ENCODE measurements around the gene PDZRN4. TPM values are rescaled to one million over a fixed set of nuclear protein-coding genes. Genes with fewer than 3 reads are reported as not detected.

The PDZRN4 gene
- total RNA-seq, 1 donor from 2014 or later, result not detected

- ATAC-seq (ENCODE audit: poor library complexity), result no peak
- intact Hi-C loops (cut with DNase I), result no loop called here
Observed at GRCh38 chr12:41419131-41419893, 231.2 kb downstream of the PDZRN4 start.

GRCh38 chr12:41424651-41425050 is 236.5 kb downstream of the PDZRN4 start:
- ATAC-seq (ENCODE audit: poor library complexity), result no peak
- no peak for DNase-seq
- intact Hi-C loops (cut with DNase I), result no loop called here

More at GRCh38 chr12:41419131-41419893, 231.2 kb downstream of the PDZRN4 start:
- DNase-seq, result no peak

DNA sequence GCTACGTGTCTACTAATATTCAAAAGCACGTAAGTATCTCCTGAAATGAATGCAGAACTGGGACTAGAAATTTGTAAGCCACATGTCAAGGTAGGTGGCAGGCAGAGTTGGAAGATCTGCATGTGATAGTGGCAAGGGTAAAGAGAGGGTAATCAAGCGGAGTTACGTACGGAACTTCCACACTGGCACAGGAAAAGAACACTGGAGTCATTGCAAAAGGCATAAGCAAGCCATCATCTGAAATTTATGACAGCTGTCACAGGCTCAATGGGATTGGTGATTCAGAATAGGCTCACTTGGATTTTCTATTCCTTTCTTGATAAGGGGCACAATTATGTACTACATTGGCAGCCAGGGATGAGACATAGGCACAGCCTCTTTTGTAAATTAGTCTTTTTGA is 245.3 kb downstream of the PDZRN4 start:
- DNase-seq (no peak), ATAC-seq (ENCODE audit: poor library complexity) (no peak)
- intact Hi-C loops (cut with DNase I), result no loop called here

- ATAC-seq (ENCODE audit: poor library complexity) (no peak), DNase-seq (no peak)
- intact Hi-C loops (cut with DNase I), result no loop called here
Observed at GRCh38 chr12:41436076-41436475, 248.0 kb downstream of the PDZRN4 start.

DNA sequence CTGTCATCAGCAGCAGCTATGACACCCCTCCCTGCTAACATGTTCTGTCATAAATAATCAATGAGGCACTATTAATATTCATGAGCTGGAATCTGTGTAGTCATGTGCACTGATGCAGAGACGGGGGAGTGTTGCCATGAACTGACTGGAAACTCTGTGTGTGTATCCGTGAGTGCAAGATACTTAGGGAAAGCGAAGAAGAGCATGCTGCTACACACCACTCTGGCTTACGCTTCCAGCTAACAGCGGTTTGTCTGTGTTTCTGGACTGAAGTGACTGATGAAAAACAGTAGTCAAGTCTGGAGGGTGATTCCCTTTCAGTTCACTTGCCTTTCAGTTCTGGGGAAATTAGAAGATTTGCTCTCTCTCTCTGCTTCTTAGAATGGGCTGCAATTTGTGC is 249.4 kb downstream of the PDZRN4 start:
- intact Hi-C loops (cut with DNase I), result no loop called here
- no peak for ATAC-seq (ENCODE audit: poor library complexity)

DNA sequence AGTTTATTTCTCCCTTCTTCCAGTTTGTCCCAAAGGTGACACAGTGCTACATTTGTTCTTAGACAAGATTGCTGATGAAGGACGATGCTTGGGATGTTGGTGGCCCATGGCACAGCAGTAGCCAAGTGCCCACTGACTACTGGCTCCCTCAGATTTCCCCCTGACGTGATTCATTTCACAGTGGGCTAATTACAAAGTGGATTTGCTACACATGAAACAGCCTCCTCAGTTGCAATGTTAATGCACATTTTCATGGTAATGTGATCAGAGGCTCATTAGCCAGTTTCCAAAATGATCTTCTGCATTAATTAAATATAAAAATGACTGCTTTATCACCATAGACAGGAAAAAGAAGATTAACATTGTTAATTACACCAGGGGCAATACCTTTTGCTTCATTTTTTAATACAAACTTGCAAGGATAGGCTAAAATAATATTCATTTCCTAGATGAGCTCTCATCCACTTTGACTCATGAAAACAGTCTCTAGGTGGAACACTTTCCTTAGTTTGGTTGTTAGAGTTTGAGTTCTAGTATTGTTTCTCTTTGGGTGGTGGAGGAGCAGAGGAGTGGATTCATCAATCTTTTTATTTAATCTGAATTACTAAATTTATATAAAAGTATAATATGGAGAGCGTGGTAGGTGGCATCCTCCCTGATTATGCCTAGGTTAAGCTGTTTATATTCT is 250.9 kb downstream of the PDZRN4 start:
- intact Hi-C loops (cut with DNase I), result no loop called here
- ATAC-seq (ENCODE audit: poor library complexity), result no peak

More for the DNA sequence above, 249.4 kb downstream of the PDZRN4 start:
- DNase-seq, result no peak

GRCh38 chr12:41439801-41440200 is 251.7 kb downstream of the PDZRN4 start:
- intact Hi-C loops (cut with DNase I), result no loop called here
- DNase-seq, result no peak
- no peak for ATAC-seq (ENCODE audit: poor library complexity)

More for the DNA sequence above, 250.9 kb downstream of the PDZRN4 start:
- DNase-seq, result no peak

DNA sequence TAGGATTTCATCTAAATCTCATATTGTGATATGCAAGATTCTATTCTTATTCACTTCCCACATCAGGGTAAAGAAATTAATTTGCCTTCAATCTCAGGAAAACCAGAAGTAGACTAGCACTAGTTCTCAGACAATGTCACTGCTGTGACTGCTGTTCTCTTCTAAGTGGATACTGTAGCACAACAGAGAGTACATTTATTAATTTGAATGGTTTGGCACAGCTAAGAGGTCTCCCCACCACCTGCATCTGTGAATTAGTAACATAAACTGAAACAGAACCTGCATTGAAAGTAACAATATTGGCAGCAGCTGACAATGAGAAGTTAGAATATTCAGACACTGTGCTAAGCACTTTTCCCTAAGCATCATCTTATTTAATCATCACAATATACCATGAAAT is 253.1 kb downstream of the PDZRN4 start:
- ATAC-seq (ENCODE audit: poor library complexity), result no peak
- intact Hi-C loops (cut with DNase I), result no loop called here
- no peak for DNase-seq

DNA sequence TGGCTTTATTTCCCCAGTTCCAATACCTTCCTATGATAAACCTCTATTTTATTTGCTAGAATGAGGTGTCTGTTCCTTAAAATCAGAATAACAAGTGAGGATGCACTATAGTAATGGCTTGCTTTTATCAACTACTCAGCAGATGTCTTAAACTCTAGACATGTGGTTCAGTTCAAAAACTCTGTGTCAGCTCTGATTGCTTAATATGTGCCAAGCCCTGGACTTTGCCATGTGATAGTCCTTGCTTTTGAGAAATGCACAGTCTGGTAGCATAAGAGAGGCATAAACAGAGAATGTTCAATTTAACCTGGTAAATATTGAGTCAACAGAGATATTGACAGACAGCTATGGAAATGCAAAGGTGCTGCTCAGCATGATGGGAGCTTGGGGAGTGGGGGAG is 254.8 kb downstream of the PDZRN4 start:
- ATAC-seq (ENCODE audit: poor library complexity) (no peak), DNase-seq (no peak)
- intact Hi-C loops (cut with DNase I), result no loop called here

DNA sequence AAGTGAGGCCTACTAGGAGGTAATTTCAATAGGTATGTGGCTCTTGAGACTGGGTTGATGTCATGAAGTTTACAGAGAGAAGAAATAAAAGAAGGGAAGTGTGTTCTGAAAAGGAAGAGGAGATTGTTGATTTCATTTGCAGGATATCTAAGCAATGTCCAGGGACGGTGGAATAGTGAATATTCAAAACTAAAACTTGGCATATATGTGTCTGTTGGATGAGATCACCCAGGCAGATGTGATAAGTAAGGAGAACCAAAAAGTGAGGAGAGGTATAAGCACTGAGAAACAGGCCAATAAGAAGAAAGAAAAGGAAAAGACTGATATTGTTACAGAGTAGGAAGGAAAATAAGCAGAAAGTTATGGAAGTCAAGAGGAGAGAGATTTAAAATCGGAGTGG is 255.6 kb downstream of the PDZRN4 start:
- no peak for DNase-seq
- ATAC-seq (ENCODE audit: poor library complexity), result no peak
- intact Hi-C loops (cut with DNase I), result no loop called here

DNA sequence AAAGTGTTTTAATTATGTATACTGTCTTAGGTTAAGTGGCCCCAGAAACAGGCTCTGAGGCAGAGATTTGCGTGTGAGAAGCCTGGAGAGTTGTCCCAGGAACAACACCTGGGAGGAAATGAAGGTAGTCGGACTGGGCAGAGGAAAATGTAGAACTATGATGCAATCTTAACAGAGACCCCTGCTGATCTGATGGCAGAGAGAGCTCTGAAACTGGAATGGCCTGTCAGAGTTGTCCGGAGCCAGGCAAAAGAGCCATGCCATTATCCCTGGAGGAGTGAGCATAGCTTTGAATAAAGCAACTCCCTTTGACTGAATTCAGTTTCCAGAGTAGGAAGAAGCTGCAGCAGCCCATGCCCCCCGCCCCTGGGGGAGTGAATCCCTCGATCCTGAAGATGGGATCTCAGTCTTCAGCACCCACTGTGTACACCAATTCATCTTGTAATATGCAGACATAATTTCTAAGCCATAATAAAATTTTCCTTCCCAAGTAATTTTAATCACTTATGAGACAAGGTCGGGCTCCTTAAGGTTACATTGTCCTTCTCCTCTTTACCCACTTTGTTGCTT is 264.8 kb downstream of the PDZRN4 start:
- no peak for DNase-seq
- intact Hi-C loops (cut with DNase I), result no loop called here
- no peak for ATAC-seq (ENCODE audit: poor library complexity)

DNA sequence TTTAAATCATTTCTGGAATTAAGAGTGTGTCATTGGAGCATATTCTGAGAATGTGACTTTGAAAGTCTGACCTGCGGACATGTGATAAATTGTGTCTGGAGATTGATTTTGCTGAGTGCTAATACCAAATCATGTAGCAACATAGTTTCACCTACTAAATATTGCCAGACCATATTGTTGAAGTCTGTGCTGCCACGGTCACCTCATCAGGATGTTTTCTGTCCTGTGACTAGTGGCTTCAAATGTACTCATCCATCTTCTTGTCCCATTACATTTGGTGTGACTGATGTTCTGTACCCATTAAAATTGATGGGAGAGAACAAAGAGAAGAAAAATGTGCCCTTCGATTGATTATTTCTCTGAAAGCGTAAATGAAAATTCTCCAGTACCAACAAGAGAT is 265.3 kb downstream of the PDZRN4 start:
- DNase-seq (no peak), ATAC-seq (ENCODE audit: poor library complexity) (no peak)
- intact Hi-C loops (cut with DNase I), result no loop called here

DNA sequence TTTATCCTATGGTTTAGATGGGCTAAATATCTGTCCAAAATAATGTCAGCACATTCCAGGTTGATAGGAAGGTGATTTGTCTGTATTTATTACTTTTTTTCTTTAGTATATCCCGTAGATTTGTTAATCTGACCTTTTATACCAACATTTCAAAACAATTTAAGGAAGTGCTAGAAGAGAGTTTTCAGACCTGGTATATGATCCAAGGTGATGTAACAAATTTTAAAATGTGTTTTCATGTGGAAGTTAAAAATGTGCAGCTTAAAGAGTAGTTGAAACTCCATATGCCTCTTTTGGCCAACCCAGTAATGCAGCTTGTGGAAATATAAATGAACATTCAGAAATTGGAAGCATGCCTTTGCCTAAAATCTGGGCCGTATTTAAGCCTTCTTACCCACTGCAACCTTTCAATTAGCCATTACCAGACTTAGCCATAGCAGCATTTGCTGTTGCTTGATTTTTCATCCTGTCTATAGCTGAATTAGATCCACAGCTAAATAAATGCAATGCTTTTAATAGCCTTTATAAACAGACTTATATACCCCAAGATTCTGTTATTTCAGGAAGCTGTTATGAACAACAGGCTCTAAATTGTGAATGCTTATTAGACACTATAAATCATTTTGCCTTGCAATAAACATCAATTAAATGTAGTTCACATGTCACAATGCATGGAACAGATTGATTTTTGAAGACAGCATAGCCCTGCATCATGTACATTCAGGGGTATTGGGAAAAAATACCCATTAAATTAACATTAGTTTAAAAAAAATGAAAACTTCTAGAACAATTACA is 271.2 kb downstream of the PDZRN4 start:
- no peak for DNase-seq
- intact Hi-C loops (cut with DNase I), result no loop called here
- no peak for ATAC-seq (ENCODE audit: poor library complexity)

DNA sequence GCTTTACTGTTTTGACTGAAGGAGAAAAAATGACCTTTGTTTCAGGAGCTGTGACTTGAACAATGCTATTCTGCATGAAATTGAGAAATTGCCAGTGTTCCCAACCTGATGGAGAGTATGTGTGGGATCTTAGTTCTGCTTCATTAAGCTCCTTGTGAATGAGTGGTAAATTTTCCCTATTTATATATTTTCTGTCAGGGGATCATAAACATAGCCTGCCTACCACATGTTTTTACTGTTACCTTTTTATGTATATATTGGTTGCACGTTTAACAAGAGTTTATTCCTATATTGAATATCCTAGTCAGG is 271.7 kb downstream of the PDZRN4 start:
- ATAC-seq (ENCODE audit: poor library complexity), result no peak
- no peak for DNase-seq
- intact Hi-C loops (cut with DNase I), result no loop called here

- no peak for DNase-seq
- intact Hi-C loops (cut with DNase I), result no loop called here
- no peak for ATAC-seq (ENCODE audit: poor library complexity)
Observed at GRCh38 chr12:41460906-41461305, 272.8 kb downstream of the PDZRN4 start.

DNA sequence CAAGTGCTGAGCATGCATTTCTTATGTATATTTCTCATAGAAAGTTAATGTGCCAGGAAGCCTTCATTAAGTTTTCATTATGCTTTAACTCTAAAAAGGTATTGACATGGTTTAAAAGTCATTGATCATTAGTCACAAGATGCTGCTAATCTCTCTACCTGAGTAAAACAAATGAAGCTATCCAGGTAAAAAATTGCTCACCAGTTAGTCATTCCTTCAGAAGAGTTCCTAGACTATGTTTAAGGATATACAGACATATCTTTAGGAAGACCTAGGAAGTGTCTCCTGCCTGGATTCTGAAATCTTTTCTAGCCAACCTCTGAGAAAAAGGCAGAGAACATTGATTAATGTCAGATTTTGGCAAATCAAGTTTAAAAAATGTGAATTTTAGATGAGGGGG is 274.2 kb downstream of the PDZRN4 start:
- DNase-seq, result no peak
- no peak for ATAC-seq (ENCODE audit: poor library complexity)
- intact Hi-C loops (cut with DNase I), result no loop called here

DNA sequence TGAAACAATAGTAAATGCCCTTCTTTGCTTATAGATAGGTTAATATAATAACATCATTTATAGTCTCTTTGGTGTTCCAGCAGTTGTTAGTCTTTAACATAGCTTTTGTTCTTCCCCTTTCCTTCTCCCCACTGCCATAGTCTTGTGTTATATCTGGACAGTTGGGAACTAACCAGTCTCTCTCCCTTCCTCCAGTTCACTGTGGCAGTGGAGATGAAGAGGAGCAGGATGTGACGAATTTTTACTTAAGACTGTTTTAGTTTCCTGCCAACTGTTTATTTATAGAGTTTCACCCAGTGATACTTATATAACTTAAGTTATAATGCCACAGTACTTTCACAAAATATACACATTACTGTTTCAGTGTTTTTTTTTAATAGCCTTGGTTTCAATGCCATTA is 277.4 kb downstream of the PDZRN4 start:
- DNase-seq (no peak), ATAC-seq (ENCODE audit: poor library complexity) (no peak)
- intact Hi-C loops (cut with DNase I), result no loop called here

- intact Hi-C loops (cut with DNase I), result no loop called here
- no peak for ATAC-seq (ENCODE audit: poor library complexity)
- DNase-seq, result no peak
Observed at GRCh38 chr12:41466300-41466699, 278.2 kb downstream of the PDZRN4 start.

GRCh38 chr12:41466802-41467201 is 278.7 kb downstream of the PDZRN4 start:
- ATAC-seq (ENCODE audit: poor library complexity) (no peak), DNase-seq (no peak)
- intact Hi-C loops (cut with DNase I), result no loop called here

All from Right ventricle myocardium superior (tissue), 1 donor.